ENCODE measurements around the gene MEF2D.

Gene MEF2D

DNA sequence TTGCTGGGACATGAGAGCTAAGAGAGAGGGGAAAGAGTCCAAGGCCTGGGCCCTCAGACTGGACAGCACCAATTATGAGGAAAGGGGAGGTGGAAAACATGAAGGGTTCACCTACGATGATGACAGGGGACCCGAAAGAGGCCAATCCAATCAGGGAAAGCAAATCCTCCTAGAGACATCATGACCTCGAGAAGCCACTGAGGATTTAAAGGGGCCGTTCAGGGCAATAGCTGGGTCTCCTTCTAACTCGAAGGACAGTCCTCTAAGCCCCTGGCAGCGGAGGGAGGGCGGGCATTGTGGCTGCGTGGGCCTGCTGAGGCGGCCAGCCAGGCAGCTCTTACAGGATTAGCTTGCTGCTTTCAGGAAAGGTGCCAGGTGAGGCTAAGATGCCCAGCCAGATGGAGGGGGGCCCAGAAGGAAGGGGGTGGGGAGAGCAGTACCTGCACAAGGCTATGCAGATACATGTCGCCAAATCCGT is 7.4 kb downstream of the MEF2D start:
- Histone ChIP-seq H3K4me1 (no peaks in the 10 kb centered on the region), H3K9me3 (no peaks in the 10 kb centered on the region), H3K27me3 (ENCODE audit: low read depth) (no peaks in the 10 kb centered on the region), H3K4me3 (no peak overlapping the region), H3K36me3 (replicated peaks) (no peaks in the 10 kb centered on the region)
- no peak for DNase-seq (ENCODE audit: low spot score in 2 of 2)
- in situ Hi-C loops (cut with MboI; ENCODE audit: low sequenced_read_pairs) = no loop called here

DNA sequence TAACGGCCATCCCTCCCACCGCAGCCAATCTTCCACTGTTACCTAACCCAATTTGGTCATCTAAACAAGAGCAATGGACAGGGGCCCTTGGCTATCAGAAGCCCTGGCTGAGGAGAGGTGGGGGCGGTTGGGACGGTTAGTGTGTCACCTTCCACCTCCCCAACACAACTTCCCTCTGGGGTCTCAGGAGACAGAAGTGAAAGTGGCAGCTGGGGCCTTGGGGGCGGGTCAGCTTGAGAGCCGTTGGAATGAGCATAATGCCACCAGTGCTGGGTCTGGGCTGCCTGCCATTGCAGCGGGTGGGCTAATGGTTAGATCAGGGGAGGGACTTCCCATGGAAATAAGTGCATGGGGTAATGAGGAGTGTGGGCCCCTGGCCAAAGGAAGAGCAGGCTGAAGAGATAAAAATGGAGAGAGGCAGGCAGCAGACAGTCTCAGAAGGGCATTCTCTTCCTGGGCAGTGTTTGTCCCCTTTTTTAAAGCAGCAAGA is 7.9 kb downstream of the MEF2D start:
- no peak for DNase-seq (ENCODE audit: low spot score in 2 of 2)
- H3K4me3 ChIP-seq = no peak overlapping the region
- no peaks in the 10 kb centered on the region for H3K27me3 ChIP-seq (ENCODE audit: low read depth)
- H3K4me1 ChIP-seq = no peaks in the 10 kb centered on the region
- in situ Hi-C loops (cut with MboI; ENCODE audit: low sequenced_read_pairs) = no loop called here
- H3K9me3 ChIP-seq = no peaks in the 10 kb centered on the region
- no peaks in the 10 kb centered on the region for H3K36me3 ChIP-seq (replicated peaks)

DNA sequence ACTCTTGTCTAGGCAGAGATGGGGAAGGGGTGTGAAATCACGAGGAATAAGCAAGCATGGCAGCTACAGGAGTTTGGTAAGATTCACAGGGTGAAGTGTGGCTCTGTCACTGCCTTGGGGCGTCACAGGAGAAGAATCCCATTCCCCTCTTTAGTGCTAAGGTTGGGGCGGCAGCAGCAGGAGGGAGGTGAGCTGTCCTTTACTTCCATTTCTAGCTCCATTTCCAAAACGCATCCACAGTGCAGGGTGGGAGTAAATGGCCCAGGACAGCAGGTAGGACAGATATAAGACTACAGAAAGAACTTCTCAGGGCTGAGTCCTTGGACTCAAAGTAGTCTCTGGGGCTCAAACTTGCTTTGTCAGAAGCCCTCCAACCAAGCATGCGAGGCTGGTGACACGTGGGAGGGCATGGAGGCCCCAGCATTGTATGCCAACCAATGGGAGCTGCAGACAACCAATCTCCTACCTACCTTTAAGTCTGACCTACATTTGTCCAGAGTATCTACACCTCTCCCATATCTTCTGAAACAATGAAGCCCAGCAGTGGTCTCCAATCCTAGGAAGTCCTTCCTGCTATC is 8.5 kb downstream of the MEF2D start:
- H3K4me1 ChIP-seq = no peaks in the 10 kb centered on the region
- H3K9me3 ChIP-seq = no peaks in the 10 kb centered on the region
- in situ Hi-C loops (cut with MboI; ENCODE audit: low sequenced_read_pairs) = no loop called here
- no peaks in the 10 kb centered on the region for H3K27me3 ChIP-seq (ENCODE audit: low read depth)
- no peaks in the 10 kb centered on the region for H3K36me3 ChIP-seq (replicated peaks)
- H3K4me3 ChIP-seq = no peak overlapping the region
- DNase-seq (ENCODE audit: low spot score in 2 of 2) = no peak

DNA sequence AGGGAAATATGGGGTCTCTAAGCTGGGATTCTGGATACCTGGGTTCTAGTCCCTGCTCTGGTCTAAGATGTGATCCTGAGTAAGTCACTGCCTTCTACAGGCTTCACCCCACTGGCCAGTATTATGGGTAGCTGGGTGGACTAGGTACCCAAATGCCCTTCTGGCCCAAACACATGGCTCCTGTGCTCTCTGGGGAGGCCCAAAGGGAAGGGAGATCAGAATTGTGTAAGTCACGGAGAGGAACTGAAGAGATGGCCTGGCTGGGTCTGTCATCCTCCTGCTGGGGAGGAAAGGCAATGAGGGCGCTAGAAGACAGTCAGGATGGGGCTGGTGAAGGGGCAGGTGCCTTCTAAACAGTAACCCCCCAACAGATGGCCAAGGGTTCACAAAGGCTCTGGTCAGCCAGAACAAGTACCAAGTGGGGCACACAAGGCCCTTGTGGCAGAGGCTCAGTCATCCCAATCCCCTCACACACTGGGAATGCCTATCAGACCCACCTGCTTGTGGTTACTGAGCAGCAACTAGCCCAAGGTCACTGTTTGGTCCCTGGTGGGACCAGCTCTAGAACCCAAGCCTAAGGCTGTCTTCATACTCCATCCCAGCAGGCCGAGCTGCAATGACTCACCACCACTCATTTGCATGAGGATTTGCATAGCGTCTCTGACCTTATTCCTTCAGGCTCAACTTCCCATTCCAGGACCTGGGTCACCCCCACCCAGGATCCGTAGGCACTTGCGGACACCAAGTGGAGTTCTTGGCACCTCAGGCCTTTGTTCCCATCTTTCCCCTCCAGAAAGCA is 9.2 kb downstream of the MEF2D start:
- no peaks in the 10 kb centered on the region for H3K9me3 ChIP-seq
- H3K4me3 ChIP-seq = no peak overlapping the region
- in situ Hi-C loops (cut with MboI; ENCODE audit: low sequenced_read_pairs) = no loop called here
- no peaks in the 10 kb centered on the region for H3K36me3 ChIP-seq (replicated peaks)
- H3K4me1 ChIP-seq = no peaks in the 10 kb centered on the region
- H3K27me3 ChIP-seq (ENCODE audit: low read depth) = no peaks in the 10 kb centered on the region
- no peak for DNase-seq (ENCODE audit: low spot score in 2 of 2)

DNA sequence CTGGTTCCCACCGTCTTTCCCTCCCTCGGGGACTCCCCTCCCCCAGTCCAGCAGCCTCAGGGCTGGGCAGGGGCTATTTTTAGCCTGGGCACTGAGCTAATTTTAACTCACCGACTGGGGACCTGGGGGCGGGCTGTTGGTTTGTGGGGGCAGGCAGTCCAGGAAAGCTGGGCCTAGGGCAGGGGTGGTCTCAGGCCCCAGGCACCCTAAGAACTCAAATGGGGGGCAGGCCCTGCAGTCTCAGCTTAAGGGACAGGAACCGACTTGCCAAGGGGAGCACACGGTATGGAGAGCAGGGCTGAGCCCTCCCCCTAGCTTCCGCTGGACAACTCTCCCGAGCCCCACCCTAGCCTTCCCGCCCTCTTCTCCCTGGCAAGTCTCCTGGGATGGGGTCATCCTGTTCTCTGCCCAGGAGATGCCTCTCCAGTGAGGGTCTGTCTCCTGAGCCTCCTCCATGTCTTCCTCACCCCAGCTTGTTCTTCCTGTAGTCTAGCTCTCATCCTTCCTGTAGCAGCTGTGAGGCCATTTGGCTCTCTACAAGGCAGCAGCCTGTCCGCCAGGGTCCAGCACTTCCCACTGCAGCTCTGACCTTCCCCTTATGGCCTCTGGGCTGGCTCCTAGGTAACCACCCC is 10.1 kb downstream of the MEF2D start:
- Histone ChIP-seq H3K4me1 (no peaks in the 10 kb centered on the region), H3K4me3 (no peak overlapping the region), H3K36me3 (replicated peaks) (no peaks in the 10 kb centered on the region), H3K9me3 (no peaks in the 10 kb centered on the region), H3K27me3 (ENCODE audit: low read depth) (no peaks in the 10 kb centered on the region)
- no peak for DNase-seq (ENCODE audit: low spot score in 2 of 2)
- in situ Hi-C loops (cut with MboI; ENCODE audit: low sequenced_read_pairs) = no loop called here

DNA sequence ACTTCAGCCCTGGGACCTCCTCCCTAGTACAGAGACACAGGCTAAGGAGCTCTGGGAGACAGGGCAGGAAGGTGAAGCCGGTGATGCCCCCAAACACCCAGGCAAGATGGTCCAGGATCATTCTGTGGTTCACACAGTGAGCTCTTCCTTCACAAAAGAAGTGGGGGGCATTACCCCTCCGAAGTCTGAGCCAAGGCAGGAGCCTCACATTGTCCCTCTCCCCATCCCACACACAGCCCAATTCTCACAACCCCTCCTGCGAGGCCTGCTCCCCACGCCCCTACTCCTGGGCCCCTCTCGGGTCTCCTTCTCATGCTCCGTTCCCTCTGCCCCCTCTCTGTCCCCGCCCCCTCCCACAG is 10.7 kb downstream of the MEF2D start:
- H3K36me3 ChIP-seq (replicated peaks) = no peaks in the 10 kb centered on the region
- no peaks in the 10 kb centered on the region for H3K9me3 ChIP-seq
- in situ Hi-C loops (cut with MboI; ENCODE audit: low sequenced_read_pairs) = no loop called here
- no peaks in the 10 kb centered on the region for H3K27me3 ChIP-seq (ENCODE audit: low read depth)
- no peak for DNase-seq (ENCODE audit: low spot score in 2 of 2)
- H3K4me3 ChIP-seq = no peak overlapping the region
- no peaks in the 10 kb centered on the region for H3K4me1 ChIP-seq

DNA sequence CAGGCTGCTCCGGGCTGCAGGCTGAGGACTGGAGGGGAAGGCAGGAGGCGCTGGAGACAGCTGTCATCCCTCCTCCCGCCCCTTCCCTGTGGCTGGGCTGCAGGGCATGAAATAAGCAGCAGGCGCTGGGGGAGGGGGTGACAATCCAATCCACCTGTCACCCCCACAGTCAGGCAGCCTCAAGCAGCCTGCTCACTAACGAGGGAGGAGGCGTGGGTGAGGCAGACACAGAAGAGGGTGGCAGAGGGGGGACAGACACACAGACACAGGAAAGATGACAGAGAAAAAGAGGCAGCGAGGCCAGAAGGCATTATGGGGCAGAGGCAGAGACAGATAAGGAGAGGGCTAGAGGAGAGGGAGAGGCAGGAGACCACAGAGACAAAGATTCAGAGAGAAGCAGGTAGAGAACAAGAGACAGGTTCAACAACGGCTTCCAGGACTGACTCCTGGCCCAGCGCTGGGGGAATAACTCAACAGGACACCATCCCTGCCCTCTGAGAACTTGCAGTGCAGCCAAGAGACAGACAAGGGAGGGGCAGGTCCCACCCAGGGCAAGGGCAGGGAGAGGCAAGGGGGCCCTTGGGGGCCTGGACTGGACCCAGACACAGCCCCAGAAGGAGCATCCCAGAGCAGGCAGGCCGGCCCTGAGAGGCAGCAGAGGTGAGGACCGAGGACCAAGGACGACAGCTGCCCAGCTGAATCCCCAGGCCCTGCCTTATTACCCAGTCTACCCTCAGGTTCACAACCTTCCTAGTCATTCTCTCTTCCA is 11.2 kb downstream of the MEF2D start:
- Histone ChIP-seq H3K4me3 (no peak overlapping the region), H3K36me3 (replicated peaks) (no peaks in the 10 kb centered on the region), H3K9me3 (no peaks in the 10 kb centered on the region), H3K27me3 (ENCODE audit: low read depth) (no peaks in the 10 kb centered on the region), H3K4me1 (no peaks in the 10 kb centered on the region)
- in situ Hi-C loops (cut with MboI; ENCODE audit: low sequenced_read_pairs) = no loop called here
- DNase-seq (ENCODE audit: low spot score in 2 of 2) = no peak

DNA sequence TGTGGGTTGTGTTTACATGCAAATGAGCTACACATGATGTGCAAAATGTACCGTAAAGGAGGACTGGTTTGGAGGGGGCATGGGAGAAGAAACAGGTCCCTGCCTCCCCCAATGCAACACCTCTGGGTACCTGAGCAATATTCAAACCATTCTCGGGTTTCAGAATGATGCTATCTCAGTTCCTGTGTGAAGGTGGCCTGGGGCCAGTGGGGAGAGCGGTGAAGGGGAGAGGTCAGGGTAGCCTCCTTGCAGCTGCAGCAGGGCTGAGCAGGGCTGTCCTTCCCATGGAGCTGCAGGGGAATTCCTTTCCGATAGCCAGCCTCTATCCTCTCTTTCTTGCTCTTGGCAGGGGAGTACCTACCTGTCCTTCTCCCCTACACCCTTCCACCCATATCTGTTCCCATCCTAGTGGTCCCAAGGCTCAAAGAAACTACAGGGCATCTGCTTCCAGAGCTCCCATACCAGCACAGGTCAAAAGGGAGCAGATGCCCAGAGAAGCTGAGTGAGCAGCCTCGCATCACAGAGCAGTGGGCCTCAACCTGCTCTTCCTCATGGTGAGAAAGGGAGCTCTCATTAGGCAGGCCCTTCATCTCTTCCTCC is 11.9 kb downstream of the MEF2D start:
- in situ Hi-C loops (cut with MboI; ENCODE audit: low sequenced_read_pairs) = no loop called here
- Histone ChIP-seq H3K9me3 (no peaks in the 10 kb centered on the region), H3K27me3 (ENCODE audit: low read depth) (no peaks in the 10 kb centered on the region), H3K4me3 (no peak overlapping the region), H3K4me1 (no peaks in the 10 kb centered on the region), H3K36me3 (replicated peaks) (no peaks in the 10 kb centered on the region)
- DNase-seq (ENCODE audit: low spot score in 2 of 2) = no peak

DNA sequence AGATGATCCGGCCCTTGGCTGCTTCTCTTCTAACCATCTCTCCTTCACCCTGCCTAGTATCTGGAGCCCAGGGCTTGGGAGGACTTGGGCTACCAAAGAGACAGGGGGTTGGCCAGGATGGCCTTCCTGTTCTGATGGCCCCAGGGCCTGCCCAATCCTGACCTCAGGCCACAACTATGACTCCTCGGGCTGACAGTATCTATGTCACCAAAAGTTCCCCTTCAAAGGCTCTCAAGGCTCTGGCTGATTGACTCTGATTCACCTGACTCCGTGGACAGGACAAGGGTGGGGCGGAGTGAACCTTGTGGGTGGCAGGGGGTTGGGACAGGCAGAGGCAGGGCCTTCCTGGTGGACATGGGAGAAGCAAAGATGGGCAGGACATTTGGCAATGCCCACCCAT is 12.7 kb downstream of the MEF2D start:
- in situ Hi-C loops (cut with MboI; ENCODE audit: low sequenced_read_pairs) = no loop called here
- H3K9me3 ChIP-seq = no peaks in the 10 kb centered on the region
- no peak overlapping the region for H3K4me3 ChIP-seq
- no peak for DNase-seq (ENCODE audit: low spot score in 2 of 2)
- no peaks in the 10 kb centered on the region for H3K36me3 ChIP-seq (replicated peaks)
- H3K4me1 ChIP-seq = no peaks in the 10 kb centered on the region
- H3K27me3 ChIP-seq (ENCODE audit: low read depth) = no peaks in the 10 kb centered on the region

DNA sequence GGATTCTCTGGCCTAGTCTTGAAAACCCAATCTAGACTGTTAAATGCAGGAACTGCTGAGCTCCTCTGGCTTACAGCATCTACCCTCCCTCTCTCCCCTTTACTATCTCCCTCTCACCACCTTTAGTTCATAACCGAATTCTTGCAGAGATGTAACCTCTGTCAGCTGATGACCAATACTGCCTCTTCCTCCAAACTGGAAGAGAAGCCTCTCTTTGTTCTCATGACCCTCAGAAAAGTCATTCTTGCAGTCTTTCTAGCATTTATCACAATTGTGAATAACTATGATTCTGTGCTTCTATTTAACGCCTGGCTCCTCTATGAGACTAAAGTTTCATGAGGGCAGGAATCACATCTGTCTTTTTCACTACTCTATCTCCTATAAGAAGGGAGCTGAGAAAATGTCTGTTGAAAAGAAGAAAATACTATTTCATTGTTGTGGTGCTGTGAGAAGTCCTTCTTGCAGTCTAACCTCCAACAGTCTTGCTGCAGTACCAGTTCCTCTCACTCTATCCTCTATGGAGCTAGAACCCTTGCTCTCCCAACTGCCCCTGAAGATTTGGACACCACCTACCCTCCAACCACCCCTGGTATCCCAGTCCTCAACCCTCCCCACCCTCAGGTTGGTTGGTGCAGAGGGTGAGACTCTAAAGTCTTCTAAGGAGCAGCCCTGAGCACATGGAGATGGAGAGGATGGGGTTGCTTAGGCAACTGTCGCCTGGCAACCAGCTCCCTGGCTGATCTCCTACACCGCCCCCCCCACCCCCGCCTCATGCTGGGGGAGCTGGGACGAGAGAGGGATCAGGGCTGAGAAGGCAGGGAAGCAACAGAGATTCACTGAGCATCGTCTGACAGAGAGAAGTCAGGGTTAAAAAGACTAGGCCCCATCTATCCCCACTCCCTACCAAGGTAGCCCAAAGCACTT is 13.9 kb downstream of the MEF2D start:
- H3K4me1 ChIP-seq = no peaks in the 10 kb centered on the region
- H3K27me3 ChIP-seq (ENCODE audit: low read depth) = no peaks in the 10 kb centered on the region
- in situ Hi-C loops (cut with MboI; ENCODE audit: low sequenced_read_pairs) = no loop called here
- no peak overlapping the region for H3K4me3 ChIP-seq
- peaks cover 9% of the 10 kb centered on the region for H3K36me3 ChIP-seq (replicated peaks)
- no peak for DNase-seq (ENCODE audit: low spot score in 2 of 2)
- no peaks in the 10 kb centered on the region for H3K9me3 ChIP-seq

DNA sequence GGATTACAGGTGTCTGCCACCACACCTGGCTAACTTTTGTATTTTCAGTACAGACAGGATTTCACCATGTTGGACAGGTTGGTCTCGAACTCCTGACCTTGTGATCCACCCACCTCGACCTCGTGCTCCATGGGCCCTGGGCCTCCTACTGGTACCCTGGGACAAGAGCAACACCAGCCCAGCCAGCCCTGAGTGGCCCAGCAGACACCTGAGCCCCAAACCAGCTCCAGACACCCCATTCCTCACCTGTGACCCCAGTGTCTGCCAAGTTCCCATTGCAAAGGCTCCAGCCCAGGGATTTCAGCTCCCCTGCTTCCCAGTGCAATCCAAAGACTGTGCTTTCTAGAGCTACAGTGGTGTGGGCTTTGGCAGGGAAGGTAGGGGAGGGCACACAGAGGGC is 14.6 kb downstream of the MEF2D start:
- in situ Hi-C loops (cut with MboI; ENCODE audit: low sequenced_read_pairs) = no loop called here
- DNase-seq (ENCODE audit: low spot score in 2 of 2) = no peak
- no peak overlapping the region for H3K4me3 ChIP-seq
- no peaks in the 10 kb centered on the region for H3K9me3 ChIP-seq
- H3K4me1 ChIP-seq = no peaks in the 10 kb centered on the region
- H3K36me3 ChIP-seq (replicated peaks) = peaks cover 12% of the 10 kb centered on the region
- no peaks in the 10 kb centered on the region for H3K27me3 ChIP-seq (ENCODE audit: low read depth)

DNA sequence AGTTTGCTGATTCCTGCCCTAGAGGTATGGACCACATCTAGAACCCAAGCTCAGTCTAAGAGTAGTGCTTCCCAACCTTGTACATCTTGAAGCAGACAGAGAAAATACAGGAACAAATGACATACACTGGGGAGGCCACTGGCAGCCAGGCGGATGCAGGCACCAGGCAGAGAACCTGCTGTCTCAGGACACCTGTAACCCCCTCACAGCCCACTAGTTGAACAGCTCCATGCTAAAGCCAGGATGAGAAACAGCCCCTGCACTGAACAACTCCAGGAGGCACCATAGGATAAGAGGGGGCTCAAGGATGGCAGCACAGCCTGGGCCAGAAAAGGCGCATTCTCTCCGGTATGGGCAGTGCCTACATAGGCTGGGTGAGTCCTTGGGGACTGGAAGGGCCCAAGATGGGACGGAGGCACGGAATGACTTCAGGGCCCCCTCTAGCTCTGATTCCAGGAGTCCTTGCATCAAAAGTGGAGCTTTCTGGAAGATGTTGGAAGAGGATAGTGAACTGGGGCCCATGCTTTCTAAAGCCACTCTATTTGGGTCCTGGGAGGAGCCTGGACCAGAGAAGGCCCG is 16.0 kb downstream of the MEF2D start:
- no peak for DNase-seq (ENCODE audit: low spot score in 2 of 2)
- Histone ChIP-seq H3K9me3 (no peaks in the 10 kb centered on the region), H3K27me3 (ENCODE audit: low read depth) (no peaks in the 10 kb centered on the region), H3K36me3 (replicated peaks) (peaks cover 25% of the 10 kb centered on the region), H3K4me3 (no peak overlapping the region), H3K4me1 (no peaks in the 10 kb centered on the region)
- in situ Hi-C loops (cut with MboI; ENCODE audit: low sequenced_read_pairs) = no loop called here

Measured in HAP-1 (cell line).